DLD1 (cell line): ENCODE measurements around the gene KCTD20.

Experiments
- in situ Hi-C: cut with HindIII; loops from 2 replicates; pipeline ENCODE4 v1.10.0; 2017; ENCODE audit warnings: low sequenced_read_pairs

The KCTD20 gene

GRCh38 chr6:36525346-36525745 is 82.5 kb downstream of the KCTD20 start:
- in situ Hi-C loops: no loop called here

DNA sequence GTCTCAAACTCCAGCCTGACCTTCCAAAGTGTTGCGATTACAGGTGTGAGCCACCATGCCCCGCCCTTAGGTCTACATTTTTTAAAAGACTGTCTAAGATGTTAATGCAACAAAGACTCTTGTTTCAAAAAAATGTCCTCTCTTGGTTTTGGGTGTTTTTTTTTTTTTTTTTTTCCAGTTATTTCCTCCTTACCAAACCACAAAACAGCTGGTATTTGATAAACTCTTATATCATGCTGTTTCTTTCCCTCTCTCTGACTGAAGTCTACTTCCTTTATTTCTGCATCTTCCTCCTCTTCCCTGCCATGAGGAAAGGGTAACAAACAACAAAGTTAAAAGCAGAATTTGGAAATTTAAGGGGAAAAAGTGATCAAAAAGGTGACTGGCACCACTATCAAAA is 83.3 kb downstream of the KCTD20 start:
- in situ Hi-C loops: no loop called here

GRCh38 chr6:36533321-36533720 is 90.5 kb downstream of the KCTD20 start:
- in situ Hi-C loops: no loop called here

DNA sequence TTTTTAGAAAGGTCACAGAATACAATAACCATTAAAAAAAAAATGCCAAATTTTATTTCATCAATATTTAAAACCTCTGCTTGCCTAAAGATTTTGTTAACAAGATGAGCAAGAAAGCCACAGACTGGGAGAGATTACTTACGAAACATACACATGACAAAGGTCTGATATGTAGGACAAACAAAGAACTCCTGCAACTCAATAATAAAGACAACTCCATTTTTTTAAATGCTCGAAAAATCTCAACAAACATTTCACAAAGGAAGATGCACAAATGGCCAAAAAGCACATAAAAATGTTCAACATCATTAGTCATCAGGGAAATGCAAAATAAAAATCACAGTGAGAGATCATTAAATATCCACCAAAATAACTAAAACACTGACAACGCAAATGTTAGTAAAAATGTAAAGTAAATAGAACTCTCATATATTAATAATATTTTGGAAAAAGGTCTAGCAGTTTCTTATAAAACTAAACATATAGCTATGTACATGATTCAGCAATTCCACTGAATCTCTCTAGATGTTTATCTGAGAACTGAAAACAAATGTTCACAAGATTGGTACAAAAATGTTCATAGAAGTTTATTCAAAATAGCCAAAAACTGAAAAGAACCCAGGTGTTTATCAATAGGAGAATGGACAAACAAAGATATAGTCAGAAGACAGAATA is 94.2 kb downstream of the KCTD20 start:
- in situ Hi-C loops: no loop called here

DNA sequence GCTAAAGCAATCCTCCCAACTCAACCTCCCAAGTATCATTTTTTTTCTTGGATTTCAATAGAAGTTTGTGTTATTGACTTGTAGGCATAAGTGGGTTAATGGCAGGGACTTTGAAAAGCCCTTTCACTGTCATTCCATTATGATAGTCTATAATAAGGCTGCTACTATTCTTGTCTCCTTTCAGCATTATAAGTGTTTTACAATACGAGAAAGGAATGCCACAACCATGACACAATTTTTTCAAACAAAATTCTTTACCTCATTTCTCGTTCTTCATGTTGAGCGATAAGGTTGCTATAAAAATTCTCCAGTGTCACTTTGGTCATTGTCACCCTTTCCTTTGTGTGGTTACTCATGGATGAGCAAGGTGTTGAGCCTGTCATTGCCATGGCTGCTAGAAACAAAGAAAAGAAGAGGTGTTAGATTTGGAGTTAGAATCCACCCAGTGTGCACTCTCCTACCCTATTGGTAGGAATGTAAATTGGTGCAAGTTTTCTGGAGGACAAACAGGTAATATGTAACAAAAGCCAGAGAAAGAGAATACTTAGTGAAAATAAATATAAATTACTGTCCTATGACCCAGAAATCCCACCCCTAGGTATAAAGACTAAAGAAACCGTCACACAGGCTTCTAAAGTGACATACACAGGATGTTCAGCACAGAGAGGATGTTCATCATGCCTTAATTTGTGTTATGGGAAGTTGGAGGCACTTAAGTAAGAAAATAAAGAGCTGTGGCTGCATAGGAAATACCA is 97.2 kb downstream of the KCTD20 start:
- in situ Hi-C loops: no loop called here
